ENCODE data around the gene TGM5.
A peak's percentile ranks its signal among the peaks of the same experiment; 100 is the strongest.
"Not testable (repeated sequence)": the region's sequence is repeated elsewhere in the genome, so short reads cannot be mapped to it uniquely, and the experiment has no call there.

Gene TGM5

GRCh38 chr15:43214592-43215295, 52.0 kb downstream of the TGM5 start:
- DNase-seq = no peak

GRCh38 chr15:43214169-43214568, 52.6 kb downstream of the TGM5 start:
- no peak for DNase-seq

GRCh38 chr15:43213466-43213865, 53.3 kb downstream of the TGM5 start:
- DNase-seq = no peak

GRCh38 chr15:43212951-43213350, 53.8 kb downstream of the TGM5 start:
- no peak for DNase-seq

GRCh38 chr15:43212299-43212698, 54.4 kb downstream of the TGM5 start:
- DNase-seq = no peak

GRCh38 chr15:43211224-43211735, 55.4 kb downstream of the TGM5 start:
- DNase-seq = no peak

GRCh38 chr15:43210807-43211206, 55.9 kb downstream of the TGM5 start:
- DNase-seq = no peak

GRCh38 chr15:43210172-43210745, 56.5 kb downstream of the TGM5 start:
- DNase-seq = no peak

GRCh38 chr15:43209059-43209824, 57.5 kb downstream of the TGM5 start:
- DNase-seq = no peak

GRCh38 chr15:43208052-43209002, 58.4 kb downstream of the TGM5 start:
- DNase-seq = no peak

- DNase-seq = no peak
These were observed 59.7 kb downstream of the TGM5 start for GRCh38 chr15:43207024-43207423.

- DNase-seq = no peak
These were observed 60.7 kb downstream of the TGM5 start for GRCh38 chr15:43206054-43206453.

- peak; percentile 32 to 40 for DNase-seq
These were observed 62.5 kb downstream of the TGM5 start for GRCh38 chr15:43204016-43204901.

- DNase-seq = no peak
These were observed 66.7 kb downstream of the TGM5 start for GRCh38 chr15:43199945-43200488.

GRCh38 chr15:43198992-43199391, 67.7 kb downstream of the TGM5 start:
- no peak for DNase-seq

- DNase-seq = not testable (repeated sequence)
These were observed 68.2 kb downstream of the TGM5 start for GRCh38 chr15:43198556-43198955.

GRCh38 chr15:43197773-43198172, 69.0 kb downstream of the TGM5 start:
- not testable (repeated sequence) for DNase-seq

GRCh38 chr15:43196760-43197548, 69.8 kb downstream of the TGM5 start:
- DNase-seq = no peak

- no peak for DNase-seq
These were observed 71.9 kb downstream of the TGM5 start for GRCh38 chr15:43194795-43195194.

GRCh38 chr15:43193710-43194109, 73.0 kb downstream of the TGM5 start:
- DNase-seq = no peak

Data from stimulated activated CD4-positive, alpha-beta T cell treated with anti-CD3 and anti-CD28 coated beads, Interleukin-4, amount 100 ng/mL, for 4 hours (primary cell).